A204.1 (cell line): Measurements from ENCODE around the gene HPS4.

Source experiments
- FAIRE-seq: peaks from 2 replicates; lab custom pipeline; 2012; peaks lifted over from hg19 to GRCh38; lab: Jason Lieb, UNC

Gene HPS4

GRCh38 chr22:26463688-26464087 is 19.9 kb downstream of the HPS4 start:
- FAIRE-seq, result no peak

GRCh38 chr22:26463101-26463661 is 20.4 kb downstream of the HPS4 start:
- FAIRE-seq, result no peak

- no peak for FAIRE-seq
Observed at GRCh38 chr22:26462641-26463040, 20.9 kb downstream of the HPS4 start.

GRCh38 chr22:26462051-26462450 is 21.5 kb downstream of the HPS4 start:
- no peak for FAIRE-seq

GRCh38 chr22:26461188-26461810 is 22.3 kb downstream of the HPS4 start:
- FAIRE-seq, result no peak

- no peak for FAIRE-seq
Observed at GRCh38 chr22:26460202-26460601, 23.4 kb downstream of the HPS4 start.

- FAIRE-seq, result no peak
Observed at GRCh38 chr22:26457661-26458272, 25.8 kb downstream of the HPS4 start.

- no peak for FAIRE-seq
Observed at GRCh38 chr22:26453812-26454500, 29.6 kb downstream of the HPS4 start.

GRCh38 chr22:26453216-26453615 is 30.4 kb downstream of the HPS4 start:
- no peak for FAIRE-seq

GRCh38 chr22:26452236-26453016 is 31.2 kb downstream of the HPS4 start:
- FAIRE-seq, result no peak

- FAIRE-seq, result no peak
Observed at GRCh38 chr22:26450453-26451185, 33.0 kb downstream of the HPS4 start.

- no peak for FAIRE-seq
Observed at GRCh38 chr22:26448941-26449340, 34.6 kb downstream of the HPS4 start.

GRCh38 chr22:26448334-26448733 is 35.2 kb downstream of the HPS4 start:
- no peak for FAIRE-seq

GRCh38 chr22:26447584-26448329 is 35.8 kb downstream of the HPS4 start:
- FAIRE-seq, result no peak

- FAIRE-seq, result no peak
Observed at GRCh38 chr22:26446808-26447515, 36.6 kb downstream of the HPS4 start.

GRCh38 chr22:26445577-26446275 is 37.9 kb downstream of the HPS4 start:
- no peak for FAIRE-seq

GRCh38 chr22:26444777-26445176 is 38.8 kb downstream of the HPS4 start:
- FAIRE-seq, result no peak

- no peak for FAIRE-seq
Observed at GRCh38 chr22:26443901-26444690, 39.5 kb downstream of the HPS4 start.
